HepG2 (cell line): Measurements from ENCODE around the gene MSTO1. TPM values are rescaled to one million over a fixed set of nuclear protein-coding genes. Genes with fewer than 3 reads are reported as not detected.

Experiments
- polyA plus RNA-seq, 8 experiments: library from polyadenylated mRNA; depleted of rRNA in 3 of 8; stranded (reverse) in 7 of 8; unstranded in 1 of 8; fragments of >200 nt; fragmentation: Illumina TruSeq in 4 of 8; extraction: Trizol in 4 of 8; gene quantifications; 2 replicates each; pipeline versions ENCODE4 v1.2.1 to v1.2.3, GENCODE V29; 2011 to 2016; ENCODE audit warnings: low read depth in 4 of 8, missing spikeins in 1 of 8, mixed read lengths in 1 of 8; ENCODE audit not compliant: insufficient read depth in 1 of 8
- small RNA-seq, 3 experiments: library from RNA; depleted of rRNA; stranded (forward); fragments of <200 nt; gene quantifications; one replicate each; pipeline ENCODE3, GENCODE V24; 2012; ENCODE audit warnings: low read depth in 2 of 3, low replicate concordance in 1 of 3; ENCODE audit not compliant: insufficient read length in 3 of 3, insufficient read depth in 2 of 3
- total RNA-seq, 5 experiments: library from RNA; depleted of rRNA; stranded (reverse); fragments of >200 nt; fragmentation: Illumina TruSeq; extraction: Trizol; gene quantifications; 2 replicates each; pipeline ENCODE4 v1.2.3, GENCODE V29; 2016; ENCODE audit warnings: low read depth in 1 of 5

Gene MSTO1
- total and polyA plus RNA-seq, 2 of the 13 experiments (the other 11 are each of a cell fraction or from before 2014, with no cell fraction given): 19.1 to 25.3 TPM

Small RNAs within 50 kb of the gene (small RNA-seq; reads per million reads assigned to genes)
- gene AL353807.4: 0 reads per million in 3 experiments

Other genes with a start within 250 kb of the MSTO1 start
- gene ASH1L, start 47.4 kb upstream of the MSTO1 start, total RNA-seq (2016; rRNA removed; fragmentation: Illumina TruSeq; extraction: Trizol): 15.3 and 16.5 TPM in 2 replicates
- gene ASH1L, start 47.4 kb upstream of the MSTO1 start, polyA plus RNA-seq (2011; rRNA removed): 9.2 and 10.2 TPM in 2 replicates
- gene YY1AP1, start 78.6 kb downstream of the MSTO1 start, total RNA-seq (2016; rRNA removed; fragmentation: Illumina TruSeq; extraction: Trizol): 28.5 and 33.9 TPM in 2 replicates
- 58.3 and 69.4 TPM in 2 replicates for gene YY1AP1, start 78.6 kb downstream of the MSTO1 start, polyA plus RNA-seq (2011; rRNA removed)
- 133 and 153 TPM in 2 replicates for gene DAP3, start 78.9 kb downstream of the MSTO1 start, total RNA-seq (2016; rRNA removed; fragmentation: Illumina TruSeq; extraction: Trizol)
- 123 and 129 TPM in 2 replicates for gene DAP3, start 78.9 kb downstream of the MSTO1 start, polyA plus RNA-seq (2011; rRNA removed)
- gene GON4L, start 247.0 kb downstream of the MSTO1 start, total RNA-seq (2016; rRNA removed; fragmentation: Illumina TruSeq; extraction: Trizol): 15.5 and 19.6 TPM in 2 replicates
- gene GON4L, start 247.0 kb downstream of the MSTO1 start, polyA plus RNA-seq (2011; rRNA removed): 14.6 and 15.0 TPM in 2 replicates
- 0.08 and 0.22 TPM in 2 replicates for gene SYT11, start 249.3 kb downstream of the MSTO1 start, total RNA-seq (2016; rRNA removed; fragmentation: Illumina TruSeq; extraction: Trizol)
- 0.59 and 0.64 TPM in 2 replicates for gene SYT11, start 249.3 kb downstream of the MSTO1 start, polyA plus RNA-seq (2011; rRNA removed)